EH (cell line): Measurements from ENCODE around the gene OR1Q1.
"Not testable (repeated sequence)": the region's sequence is repeated elsewhere in the genome, so short reads cannot be mapped to it uniquely, and the experiment has no call there.

Experiments used
- DNase-seq: peaks from one replicate; pipeline ENCODE4 v3.0.0-alpha.2; 2015; ENCODE audit warnings: low read depth

Gene OR1Q1, protein sequence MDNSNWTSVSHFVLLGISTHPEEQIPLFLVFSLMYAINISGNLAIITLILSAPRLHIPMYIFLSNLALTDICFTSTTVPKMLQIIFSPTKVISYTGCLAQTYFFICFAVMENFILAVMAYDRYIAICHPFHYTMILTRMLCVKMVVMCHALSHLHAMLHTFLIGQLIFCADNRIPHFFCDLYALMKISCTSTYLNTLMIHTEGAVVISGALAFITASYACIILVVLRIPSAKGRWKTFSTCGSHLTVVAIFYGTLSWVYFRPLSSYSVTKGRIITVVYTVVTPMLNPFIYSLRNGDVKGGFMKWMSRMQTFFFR

GRCh38 chr9:122614362-122614761, at the start of gene OR1Q1:
OR1Q1 (plus strand) TSS chr9:122614738; CDS start chr9:122614738, 0 bp downstream.
- DNase-seq = no peak

- no peak for DNase-seq
Measured at GRCh38 chr9:122567901-122568300, 46.6 kb upstream of the OR1Q1 start.

GRCh38 chr9:122572456-122572855, 42.1 kb upstream of the OR1Q1 start:
- DNase-seq = peak; percentile 15

DNA sequence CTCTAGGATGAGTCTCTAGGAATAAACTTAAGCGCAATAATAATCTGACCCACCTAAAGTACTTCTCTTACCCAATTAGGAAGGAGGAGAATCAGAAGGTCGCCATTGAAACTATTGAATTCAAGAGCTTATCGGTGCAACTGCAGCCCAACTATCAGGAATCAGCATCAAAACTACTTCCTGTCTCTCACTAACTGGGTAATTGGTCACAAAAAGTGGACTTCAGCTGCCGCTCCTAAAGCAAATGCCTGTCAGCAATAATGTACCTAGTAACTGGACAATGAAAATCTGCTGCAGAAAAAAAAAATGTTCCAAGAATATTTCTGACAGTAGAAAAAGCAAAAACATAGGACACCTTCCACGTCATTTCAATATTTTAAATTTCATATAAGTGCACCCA, 34.7 kb upstream of the OR1Q1 start:
- DNase-seq = no peak

DNA sequence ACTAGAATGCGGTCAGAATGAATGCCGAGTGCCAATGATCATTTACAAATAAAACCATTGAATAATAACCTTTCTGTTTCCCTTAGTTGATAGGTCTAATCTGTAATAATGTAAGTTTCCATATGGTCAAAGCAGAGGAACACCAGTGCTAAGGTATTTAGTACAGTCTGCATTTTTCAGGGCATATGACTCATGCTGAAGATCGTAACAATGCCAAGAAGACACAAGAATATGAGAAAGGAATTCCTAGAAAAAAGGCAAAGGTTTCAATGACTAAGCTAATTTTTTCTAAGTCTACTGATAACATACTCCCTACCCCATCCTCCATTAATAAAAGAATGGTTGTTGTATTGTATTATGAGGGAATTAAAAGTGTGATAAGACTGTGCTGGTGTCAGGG, 34.2 kb upstream of the OR1Q1 start:
- peak; percentile 70 for DNase-seq

- not testable (repeated sequence) for DNase-seq
Measured at GRCh38 chr9:122583284-122583683, 31.3 kb upstream of the OR1Q1 start, which contains the start of gene OR1L8. OR1L8 (minus strand) TSS chr9:122583384; CDS start chr9:122568477, 14,907 bp downstream.

DNA sequence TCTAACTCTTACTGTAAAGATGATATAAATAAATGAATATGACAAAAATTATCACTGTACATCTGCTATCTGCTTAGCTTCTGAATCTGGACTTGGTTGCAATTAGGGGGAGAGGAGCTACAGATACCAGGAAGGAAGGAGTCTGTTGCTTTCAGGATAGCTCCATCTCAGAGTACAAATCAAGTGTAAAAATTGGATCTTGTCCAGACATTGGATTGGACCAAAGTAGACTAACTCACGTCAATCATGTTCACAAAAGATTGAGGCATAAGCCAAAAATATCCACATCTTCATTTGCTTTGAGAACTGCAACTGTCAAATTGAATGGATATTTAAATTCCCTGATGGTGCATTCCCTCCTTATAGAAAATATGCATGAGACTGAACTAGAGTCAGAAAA, 8.8 kb upstream of the OR1Q1 start:
- no peak for DNase-seq

DNA sequence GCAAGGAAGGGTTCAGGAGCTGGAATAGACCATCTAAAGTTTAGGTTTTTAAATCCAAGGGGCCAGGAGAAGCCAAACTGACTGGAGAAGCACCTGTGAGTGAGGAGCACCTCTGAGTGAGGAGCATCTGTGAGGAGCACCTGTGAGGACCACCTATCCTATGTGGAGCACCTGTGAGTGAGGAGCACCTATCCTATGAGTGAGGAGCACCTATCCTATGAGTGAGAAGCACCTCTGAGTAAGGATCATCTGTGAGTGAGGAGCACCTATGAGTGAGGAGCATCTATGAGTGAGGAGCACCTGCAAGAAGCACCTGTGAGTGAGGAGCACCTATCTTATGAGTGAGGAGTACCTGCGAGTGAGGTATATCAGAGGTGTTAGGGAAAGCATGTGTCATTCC, 8.0 kb upstream of the OR1Q1 start:
- DNase-seq = no peak

DNA sequence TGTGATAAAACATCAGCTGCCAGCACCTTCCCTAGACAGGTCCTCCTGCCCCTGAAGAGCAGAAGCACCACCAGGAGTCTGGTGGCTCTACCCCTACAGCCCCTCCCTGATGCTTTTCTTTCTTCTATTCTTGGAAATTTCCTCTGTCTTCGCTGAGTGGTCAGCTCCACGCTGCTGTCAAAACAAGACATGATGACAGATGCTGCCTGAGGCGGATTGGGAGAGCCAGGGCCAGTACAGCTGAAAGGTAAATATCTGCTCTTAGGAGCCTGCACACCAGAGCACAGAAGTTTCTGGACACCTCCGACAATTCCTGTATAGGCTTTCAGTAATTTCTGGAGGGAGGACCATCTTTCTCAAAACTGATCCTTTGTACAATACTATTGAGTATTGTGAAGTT, 4.7 kb upstream of the OR1Q1 start:
- DNase-seq = no peak

- DNase-seq = no peak
Measured at GRCh38 chr9:122619996-122620395, 5.5 kb downstream of the OR1Q1 start.

DNA sequence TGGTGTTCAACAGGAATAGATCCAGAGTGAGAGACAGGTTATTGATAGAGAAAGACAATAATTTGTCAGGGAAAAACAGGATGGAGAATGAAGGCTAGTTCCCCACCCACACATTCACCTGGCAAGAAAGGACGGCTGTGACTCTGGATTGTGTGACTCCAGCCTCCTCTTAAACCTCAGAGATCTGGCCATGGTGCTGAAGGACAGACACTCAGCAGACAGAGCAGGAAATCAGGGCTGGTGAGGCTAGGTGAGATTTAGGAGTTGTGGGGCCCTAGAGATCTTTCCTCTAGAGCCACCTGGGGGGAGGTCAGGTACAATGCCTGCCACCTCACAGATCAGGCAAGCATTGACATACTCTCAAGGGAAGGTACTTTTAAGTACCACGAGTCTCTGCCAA, 27.7 kb downstream of the OR1Q1 start:
- DNase-seq = peak; percentile 20

DNA sequence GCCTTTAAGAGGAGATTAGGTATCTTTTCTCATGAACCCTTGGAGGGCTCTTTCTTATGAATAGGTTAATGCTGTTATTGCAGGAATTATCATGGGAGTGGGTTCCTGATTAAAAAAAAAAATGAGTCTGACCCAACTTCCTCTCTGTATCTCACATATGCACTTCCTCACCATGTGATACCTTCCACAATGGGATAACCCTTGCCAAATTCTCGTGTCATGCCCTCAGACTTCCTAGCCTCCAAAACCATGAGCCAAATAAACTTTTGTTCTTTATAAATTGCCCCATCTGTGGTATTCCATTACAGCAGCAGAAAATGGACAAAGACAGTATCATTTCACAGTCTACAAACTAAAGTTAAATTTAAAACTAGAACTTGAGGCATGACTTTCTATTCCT, 41.8 kb downstream of the OR1Q1 start:
- DNase-seq = no peak

DNA sequence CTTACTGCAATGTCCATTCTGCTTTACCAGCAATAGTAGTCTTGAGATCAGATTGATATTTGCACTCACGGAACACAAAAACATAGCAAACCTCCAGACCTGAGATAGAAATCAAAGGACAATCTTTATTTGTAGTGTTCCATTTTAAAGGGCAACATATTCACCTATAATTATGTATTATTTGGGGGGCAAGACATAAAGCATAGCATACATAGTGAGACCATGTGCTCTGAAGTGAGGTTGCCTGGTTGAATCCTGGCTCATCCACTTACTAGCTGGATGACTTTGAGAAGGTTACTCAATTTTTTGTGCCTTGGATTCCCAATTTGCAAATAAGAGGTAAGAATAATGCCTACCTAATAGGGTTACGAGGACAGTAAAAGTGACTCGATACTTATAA, 43.0 kb downstream of the OR1Q1 start, which contains the start of gene OR1B1:
OR1B1 (minus strand) TSS at position 101 of the 400 bp plus-strand sequence.
- no peak for DNase-seq

DNA sequence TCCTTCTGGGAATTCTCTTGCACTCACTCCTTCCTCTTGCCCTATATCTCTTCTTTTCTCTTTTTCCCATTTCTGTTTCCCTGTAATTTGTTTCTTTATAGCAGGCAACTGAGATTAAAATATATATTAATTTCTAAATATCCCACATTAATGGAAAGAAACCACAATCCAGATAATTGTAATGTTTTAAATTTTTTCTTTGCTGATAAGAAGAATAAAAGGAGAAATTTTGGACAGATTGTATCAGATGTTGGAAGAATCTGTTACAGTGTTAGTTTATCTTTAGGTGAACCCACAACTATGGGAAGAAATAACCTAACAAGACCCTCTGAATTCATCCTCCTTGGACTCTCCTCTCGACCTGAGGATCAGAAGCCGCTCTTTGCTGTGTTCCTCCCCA, 46.9 kb downstream of the OR1Q1 start, which contains the start of gene OR1L1:
OR1L1 (plus strand) TSS at position 301 of the 400 bp plus-strand sequence; CDS start at position 301, 0 bp downstream.
- DNase-seq = no peak
